Sciatic nerve (tissue), 2 donors: ENCODE measurements around the gene SMAD7. TPM values are rescaled to one million over a fixed set of nuclear protein-coding genes. Genes with fewer than 3 reads are reported as not detected.

Experiments used
- ATAC-seq: fragments of 200-7000 bp; cut with Tn5 transposase; one replicate; pipeline ENCODE4 v1.9.1; 2020; ENCODE audit warnings: mild to moderate bottlenecking, moderate library complexity
- DNase-seq: peaks from one replicate; pipeline ENCODE4 v3.0.0-alpha.2; 2020; ENCODE audit warnings: low spot score
- intact Hi-C: fragments of 100-400 bp; cut with DNase I; formaldehyde crosslinking; loops from one replicate; pipeline ENCODE4 v1.14.2; 2022
- total RNA-seq: library from RNA; stranded (reverse); fragmentation: NEBNext Ultra II Directional; extraction: Animal tissue kit (Norgen Biotek cat#: 25700); gene quantifications from one replicate; pipeline ENCODE4 v1.2.1, GENCODE V29; 2021
- donor health status: DM: no; HTN: no; CAD: no.
- donor health status: DM: no; HTN: no; CAD: no.

The SMAD7 gene
- total RNA-seq, 1 donor from 2014 or later: 44.0 TPM

DNA sequence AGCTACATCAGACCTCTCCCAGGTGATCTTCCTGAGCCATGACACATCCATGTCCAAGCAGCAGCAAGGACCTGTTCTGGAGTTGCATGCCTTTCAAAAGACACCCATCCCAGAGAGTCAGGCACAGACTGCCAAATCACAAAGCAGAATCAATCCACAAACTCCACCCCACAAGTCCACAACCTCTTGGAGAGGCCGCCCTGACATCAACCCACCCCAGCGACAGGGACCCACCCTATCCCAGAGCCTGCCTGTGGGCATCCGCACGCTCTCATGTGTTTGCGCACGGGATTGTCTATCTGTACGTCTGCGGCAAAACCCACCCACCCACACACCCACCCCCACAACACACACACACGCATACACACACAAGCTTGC is 11.9 kb downstream of the SMAD7 start:
- DNase-seq (no peak), ATAC-seq (peak; percentile 22)
- intact Hi-C loops: no loop called here

DNA sequence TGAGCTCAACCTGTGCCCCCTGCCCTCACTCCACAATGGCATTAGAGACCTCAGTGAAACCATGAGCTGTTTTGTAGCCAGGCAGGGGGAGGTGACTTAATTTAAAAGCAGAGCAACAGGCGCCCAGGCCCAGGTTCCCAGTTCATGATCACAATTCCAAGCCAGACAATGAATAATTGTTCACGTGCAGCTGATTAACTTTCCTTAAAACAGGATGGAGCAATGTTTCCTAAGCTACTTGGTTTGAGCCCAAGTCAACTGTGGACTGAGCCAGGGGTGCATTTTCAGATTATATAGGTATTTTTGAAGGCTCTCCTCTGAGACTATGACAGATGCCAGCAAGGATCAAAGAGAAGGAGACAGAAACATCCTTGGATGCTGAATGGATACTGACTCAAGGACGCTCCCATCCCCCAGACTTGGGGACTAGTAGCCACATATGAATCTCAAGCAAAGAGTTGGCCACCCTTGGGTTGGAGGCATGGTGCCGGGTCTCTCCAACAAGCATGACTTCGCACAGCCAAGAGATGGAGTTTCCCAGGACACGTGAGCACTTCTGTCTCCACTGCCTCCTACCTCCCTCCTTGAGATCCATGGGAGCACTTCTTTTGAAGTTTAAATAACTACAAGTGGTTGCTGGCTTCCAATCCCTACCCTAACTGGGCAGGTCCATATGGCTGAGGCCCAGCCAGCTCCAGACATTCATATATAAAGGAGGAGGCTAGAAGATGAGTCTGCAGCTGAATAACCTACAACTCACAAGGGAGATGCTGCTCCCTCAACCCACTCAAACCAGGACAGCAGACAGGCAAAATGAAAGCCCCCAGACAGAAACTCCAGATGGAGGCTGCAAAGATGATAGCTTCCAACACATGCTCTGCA is 12.7 kb downstream of the SMAD7 start:
- intact Hi-C loops: no loop called here
- ATAC-seq: no peak

DNA sequence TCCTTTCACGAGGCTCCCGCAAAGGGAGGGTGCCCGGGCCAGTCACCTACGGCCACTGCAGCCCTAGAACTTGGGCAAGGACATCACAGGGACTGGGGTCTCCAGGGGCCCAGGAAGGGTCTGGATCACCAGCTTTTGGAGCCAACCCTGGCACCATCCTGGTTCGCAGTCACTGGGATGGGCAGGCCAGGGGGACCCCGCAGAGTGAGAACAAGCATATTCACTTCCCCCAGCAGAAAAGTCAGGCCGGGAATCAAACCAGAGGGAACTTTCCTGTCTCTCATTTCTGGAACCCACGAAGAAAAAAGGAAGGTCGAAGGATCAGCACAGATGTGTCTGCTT is 15.4 kb downstream of the SMAD7 start:
- no peak for DNase-seq
- ATAC-seq: no peak
- intact Hi-C loops: no loop called here

More for the DNA sequence above, 12.7 kb downstream of the SMAD7 start:
- DNase-seq: no peak

DNA sequence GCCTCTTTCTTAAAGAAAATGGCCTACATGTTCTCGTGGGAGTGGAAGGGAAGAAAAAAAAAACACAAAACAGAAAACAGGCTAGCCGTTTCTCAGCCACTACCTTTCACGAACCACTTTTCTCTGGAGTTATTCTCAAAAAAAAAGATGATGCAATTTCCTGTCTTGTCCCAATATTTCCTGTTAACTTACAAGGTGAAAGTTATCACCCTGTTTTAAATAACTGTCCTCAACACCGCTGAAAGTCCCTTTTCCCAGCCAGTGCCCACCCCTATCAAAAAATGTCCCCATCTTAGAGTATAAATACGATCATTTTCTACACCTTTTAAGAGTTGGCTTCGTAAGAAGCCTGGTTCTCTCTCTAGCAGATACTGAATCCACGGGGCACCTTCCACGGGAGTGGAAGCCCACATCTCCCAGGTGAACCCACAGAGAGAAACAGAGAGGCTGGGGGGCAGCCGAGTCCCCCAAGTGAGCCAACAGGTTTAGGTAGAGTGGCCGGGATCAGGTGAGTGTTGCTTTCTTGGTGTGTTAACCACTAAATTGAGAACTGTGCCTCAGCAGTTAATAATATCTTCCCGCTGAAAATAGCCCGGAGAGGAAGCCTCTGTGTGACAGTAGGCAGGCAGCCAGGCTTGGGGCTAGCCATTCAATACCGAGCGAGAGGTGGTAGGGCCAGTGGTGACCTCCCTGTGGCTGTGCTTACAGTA is 15.9 kb downstream of the SMAD7 start:
- DNase-seq (no peak), ATAC-seq (peak; percentile 14)
- intact Hi-C loops: no loop called here

DNA sequence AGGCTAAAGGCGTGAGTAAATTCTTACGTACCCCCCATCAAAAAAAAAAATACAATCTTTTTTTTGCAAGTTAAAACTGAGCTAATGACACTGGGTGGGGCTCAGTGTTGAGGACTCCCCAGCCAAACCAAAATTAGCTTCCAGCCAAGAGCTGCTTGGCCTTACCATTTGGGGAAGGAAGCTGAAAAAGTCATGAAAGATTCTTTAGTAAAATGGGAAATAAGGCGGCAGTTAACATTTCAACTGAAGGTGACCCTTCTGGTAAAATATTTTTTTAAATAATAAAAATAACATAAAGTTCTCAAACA is 16.4 kb downstream of the SMAD7 start:
- no peak for DNase-seq
- intact Hi-C loops: no loop called here
- peak; percentile 41 for ATAC-seq

DNA sequence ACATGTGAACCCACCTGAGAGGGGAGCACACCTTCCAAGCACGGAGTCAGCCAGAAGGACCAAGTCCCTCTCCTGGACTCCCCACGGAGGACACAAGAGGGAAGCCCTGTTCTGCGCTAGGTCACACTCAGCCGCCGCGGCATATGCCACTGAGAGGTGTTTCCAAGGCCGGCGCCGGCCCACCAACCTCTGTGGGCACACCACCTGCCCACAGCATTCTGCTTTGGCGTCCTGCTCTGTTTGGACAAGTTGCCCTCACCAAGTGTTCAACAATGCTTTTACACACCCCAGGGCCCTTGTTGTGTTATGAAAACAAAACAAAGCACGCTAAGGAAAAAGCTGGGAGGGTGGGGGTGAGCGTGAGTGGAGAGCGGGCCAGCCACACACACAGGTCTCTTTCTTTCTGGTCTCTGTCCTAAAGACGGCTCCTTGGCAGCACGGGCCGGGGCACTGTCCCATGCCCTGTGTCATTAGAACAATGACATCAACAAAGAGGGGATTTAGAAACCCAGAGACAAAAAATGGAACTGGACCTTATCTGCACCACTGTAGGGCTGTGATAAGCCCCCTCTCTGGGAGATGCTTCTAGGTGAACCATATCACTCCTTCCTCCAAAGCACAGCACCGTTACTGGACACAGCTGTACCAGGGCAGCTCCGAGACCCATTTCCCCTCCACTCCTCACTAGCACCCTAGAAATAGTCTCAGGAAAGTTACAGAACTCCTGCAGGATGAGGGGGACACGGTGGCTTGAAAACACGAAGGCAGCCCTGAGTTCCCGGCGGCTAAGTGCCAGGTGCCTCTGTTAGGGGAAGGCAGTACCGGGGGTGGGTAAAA is 17.0 kb downstream of the SMAD7 start:
- DNase-seq (no peak), ATAC-seq (peak; percentile 7)
- intact Hi-C loops: no loop called here

DNA sequence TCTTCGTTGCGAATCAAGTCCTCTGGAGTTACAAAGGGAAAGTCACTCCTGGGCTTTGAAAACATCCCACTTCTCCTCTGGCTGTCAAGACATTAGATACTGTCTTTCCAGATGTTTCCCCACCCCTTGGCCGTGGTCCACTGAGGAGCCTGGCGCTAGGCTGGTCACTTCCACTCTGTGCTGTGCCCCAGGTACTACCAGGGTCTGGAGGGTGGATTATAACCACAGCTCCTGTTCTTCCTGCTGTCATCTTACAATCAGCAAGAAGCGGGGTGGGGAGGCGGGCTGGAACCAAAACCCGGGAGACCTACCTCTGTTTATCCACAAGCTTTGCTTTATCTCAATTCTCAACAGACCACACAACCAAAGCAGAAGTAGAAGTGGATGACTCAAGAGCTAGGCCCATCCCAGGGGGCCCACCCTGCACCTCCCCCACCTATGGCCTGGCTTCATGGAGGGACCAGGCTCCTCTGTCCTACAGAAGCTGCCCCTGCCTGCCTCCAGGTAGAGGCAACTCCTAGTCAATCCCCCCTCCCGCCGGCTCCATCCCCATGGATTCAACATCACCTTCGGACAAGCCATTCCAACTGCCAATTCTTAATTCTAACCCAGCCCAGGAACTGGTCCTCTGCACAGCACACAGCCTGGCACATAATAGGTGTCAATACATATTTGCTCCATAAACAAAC is 17.8 kb downstream of the SMAD7 start:
- DNase-seq: no peak
- ATAC-seq: peak; percentile 16
- intact Hi-C loops: no loop called here

DNA sequence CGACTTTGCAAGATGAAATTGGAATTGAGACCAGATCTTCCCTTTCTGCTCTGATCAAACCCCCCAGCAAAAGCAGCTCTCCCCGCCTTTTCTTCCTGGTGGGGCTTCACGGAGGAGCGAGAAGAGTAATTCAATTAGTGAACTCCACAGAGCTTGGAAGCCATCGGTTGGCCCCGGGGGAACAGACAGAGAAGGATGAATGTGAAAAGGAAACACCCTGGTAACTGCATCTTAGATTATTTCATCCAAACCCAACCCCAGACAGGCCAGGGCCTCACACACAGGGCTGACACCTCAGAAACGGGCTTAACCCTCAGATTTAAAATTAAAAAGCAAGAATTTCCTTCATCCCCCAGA is 18.3 kb downstream of the SMAD7 start:
- ATAC-seq: no peak
- DNase-seq: no peak
- intact Hi-C loops: no loop called here

DNA sequence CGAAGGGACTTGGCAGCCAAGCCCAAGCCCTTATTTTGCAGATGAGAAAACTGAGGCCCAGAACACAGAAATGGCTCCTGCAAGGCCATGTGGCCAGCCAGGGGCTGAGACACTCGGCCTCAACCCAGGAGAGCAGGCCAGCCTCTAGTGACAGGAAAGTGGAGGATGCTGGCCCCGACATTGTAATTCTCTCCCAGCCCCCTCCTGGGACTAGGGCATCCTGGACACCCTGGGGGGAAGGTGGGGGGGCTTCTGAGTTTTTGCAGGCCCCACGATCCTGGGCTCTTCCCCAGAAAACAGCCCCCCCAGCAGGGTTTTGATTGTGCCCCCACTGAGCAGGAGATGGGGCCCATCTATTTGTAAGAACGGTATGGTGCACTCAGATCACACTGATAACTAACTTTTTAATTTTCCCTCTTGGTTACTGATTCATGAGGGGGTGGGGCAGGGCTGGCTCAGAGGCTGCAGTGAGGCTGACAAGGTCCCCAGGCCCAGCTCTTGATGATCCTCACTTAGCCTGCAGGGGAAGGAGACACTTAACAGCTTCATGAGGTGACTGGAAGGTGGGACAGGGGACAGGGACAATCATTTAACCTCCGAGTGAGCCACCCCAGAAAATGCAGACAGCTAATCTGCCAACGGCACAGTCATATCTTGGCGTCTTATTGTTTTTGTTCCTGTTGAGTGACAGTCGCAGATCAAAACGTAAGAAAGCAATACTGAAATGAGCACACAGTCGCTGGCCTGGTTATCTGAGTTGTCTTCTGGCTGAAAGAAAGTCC is 18.9 kb downstream of the SMAD7 start:
- ATAC-seq (no peak), DNase-seq (no peak)
- intact Hi-C loops: no loop called here

DNA sequence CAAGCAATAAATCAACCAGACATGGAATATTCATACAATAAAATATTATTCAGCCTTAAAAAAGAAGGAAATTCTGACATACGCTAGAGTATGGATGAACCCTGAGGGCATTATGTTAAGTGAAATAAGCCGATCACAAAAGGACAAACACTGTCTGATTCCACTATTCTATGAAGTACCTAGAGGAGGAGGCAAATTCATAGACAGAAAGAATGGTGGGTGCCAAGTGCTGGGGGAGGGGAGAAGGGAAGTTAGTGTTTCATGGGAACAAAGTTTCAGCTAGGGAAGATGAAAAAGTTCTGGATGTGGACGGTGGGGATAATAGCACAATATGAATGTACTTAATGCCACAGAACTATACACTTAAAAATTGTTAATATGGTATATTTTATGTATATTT is 19.8 kb downstream of the SMAD7 start:
- intact Hi-C loops: no loop called here
- no peak for DNase-seq
- no peak for ATAC-seq

DNA sequence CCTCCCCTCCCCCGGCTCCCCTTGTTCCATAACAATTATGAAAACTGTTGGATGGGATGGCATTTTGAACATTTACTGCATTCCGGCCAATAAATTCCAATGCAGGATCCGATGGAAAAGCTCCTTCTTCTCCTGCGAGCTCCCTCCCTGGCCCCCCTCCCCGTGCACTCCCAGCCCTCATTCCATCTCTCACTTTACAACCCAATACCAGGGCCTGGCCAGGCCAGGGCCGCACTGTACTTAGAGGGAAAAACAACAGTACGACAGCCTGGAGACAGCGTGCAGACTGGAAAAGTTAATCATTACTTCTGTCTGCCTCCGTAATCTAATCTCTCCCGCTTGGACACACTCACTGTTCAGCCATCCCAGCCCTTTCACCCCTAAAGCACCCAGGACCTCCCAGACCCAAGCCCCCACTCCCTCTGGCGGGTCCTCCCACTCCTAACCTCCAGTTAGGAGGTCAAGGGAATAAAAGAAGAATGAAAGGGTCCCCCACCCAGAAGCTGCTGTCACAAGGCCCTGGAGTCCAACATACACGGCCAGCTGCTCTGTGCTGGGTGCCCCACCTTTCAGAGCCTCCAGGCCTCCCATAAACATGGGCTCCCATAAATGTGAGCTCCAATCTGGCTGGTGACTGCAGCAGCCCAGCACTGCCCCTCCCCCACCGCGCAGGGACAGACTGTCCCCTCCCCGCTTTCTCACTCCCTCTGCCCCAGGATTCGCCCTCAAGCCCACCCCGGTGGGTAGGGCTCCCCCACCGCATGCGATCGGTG is 20.6 kb downstream of the SMAD7 start:
- DNase-seq (no peak), ATAC-seq (peak; percentile 52)
- intact Hi-C loops: no loop called here

DNA sequence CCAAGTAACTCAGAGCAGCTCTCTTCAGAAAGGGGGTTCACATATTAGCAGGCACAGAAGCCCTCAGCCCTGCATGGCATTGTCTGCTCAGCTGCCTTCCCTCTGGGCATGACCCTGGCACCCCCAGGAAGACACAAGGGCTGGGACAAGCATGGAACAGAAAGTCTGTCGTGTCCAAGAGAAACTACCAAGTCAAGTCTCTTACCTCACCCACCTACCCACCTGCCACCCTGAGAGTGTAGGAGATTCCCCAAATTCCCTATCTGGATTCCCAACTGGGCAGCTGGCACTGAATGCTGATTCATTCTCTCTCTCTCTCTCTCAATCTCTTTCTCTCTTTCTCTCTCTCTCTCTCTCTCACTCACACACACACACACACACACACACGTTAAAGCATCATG is 21.6 kb downstream of the SMAD7 start:
- intact Hi-C loops: no loop called here
- ATAC-seq (no peak), DNase-seq (no peak)

DNA sequence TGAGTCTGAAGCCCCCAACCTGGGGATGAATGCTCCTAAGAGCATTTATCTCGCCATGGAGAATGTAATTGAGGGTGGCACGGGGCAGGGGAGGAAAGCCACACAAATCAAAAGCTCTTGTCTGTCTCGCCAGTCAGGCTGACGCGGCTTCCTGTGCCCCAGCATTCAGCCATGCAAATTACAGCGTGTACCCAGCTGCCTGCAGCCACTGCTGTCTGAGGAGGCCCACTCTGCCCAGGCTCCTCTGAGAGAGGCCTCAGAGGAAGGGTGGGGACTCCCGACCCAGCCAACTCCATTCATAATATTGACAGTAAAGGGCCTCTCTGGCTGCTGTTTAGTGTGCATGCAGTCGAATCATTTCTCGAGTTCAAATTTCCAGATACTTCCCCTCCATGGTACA is 22.0 kb downstream of the SMAD7 start:
- peak; percentile 37 for ATAC-seq
- intact Hi-C loops: no loop called here
- DNase-seq: no peak

DNA sequence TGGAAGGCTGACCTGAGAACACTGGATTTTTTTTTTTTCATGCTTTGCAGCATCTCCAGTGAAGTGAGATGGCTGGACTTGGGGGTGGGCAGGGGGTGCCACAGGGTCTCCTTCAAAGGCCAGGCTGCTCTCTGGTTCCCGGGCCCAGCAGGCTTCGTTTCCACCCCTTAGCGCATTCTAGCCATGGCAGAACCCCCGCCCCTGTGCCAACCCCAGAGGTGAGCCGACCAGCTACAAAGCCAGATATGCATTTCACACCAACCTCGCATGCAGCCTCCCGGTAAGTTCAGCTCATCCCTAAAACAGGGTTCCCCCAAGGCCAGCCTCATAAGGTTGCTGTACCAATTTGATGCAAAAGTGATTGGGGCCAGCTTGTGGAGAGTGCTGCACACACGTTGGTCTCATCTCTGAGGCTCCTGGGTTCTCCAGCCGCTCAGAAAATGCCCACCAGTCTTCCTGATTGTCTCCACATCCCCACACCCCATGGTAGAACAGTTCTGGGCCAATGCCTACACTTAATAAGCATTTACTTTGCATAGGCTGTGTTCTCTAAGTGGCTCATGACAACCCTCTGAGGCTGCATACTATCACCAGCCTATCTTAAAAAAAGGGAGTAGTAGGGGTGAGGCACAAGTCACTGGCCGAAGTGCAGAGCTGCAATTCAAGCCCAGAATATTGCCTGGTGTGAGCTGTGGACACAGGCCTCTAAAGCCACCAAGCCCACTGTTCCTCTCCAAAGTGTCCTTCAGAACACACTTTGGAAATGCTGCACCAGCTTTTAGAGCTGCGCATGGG is 23.3 kb downstream of the SMAD7 start:
- ATAC-seq (no peak), DNase-seq (no peak)
- intact Hi-C loops: no loop called here

DNA sequence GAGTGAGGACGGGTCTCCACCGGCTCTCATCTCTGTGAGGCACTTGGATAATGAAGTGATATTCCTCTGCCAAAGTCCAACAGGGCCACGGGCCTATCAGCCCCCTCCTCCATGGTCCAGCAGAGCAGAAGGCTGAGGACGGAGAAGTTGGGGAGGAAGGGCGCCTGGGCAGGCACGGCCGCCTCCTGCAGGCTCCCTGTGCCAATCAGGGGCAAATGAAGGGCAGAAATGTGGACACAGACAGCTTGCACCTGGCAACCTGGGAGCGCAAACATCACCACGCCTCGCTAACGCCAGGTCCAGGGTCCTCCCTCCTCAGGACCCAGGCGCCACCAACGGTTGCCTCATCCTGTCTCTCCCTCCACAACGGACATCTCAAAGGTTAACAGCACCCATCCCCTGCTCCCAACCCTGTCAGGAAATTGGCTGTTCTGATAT is 24.3 kb downstream of the SMAD7 start:
- DNase-seq (no peak), ATAC-seq (no peak)
- intact Hi-C loops: no loop called here

DNA sequence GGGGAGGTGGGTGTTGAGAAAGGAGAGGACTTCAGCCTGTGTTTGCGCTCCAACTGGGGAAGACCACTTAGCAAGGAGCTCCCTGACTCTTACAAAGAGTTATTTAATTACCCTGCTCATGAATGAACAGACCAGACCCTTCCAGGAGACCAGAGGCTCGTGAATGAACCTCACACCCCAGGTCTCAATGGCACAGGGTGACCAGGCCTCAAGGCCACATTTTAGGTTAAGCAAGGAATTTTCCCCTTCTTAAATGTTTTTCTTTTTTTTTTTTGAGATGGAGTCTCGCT is 25.3 kb downstream of the SMAD7 start:
- DNase-seq: no peak
- no peak for ATAC-seq
- intact Hi-C loops: no loop called here
